ENCODE results near the gene LEMD3. TPM values are rescaled to one million over a fixed set of nuclear protein-coding genes. Genes with fewer than 3 reads are reported as not detected.

LEMD3 gene
- polyA plus RNA-seq, 2 of the 4 experiments (the other 2 are of a cell fraction): 12.3 to 17.8 TPM

GRCh38 chr12:65232476-65233077 is 63.2 kb downstream of the LEMD3 start (continued):
- TF ChIP-seq FOSL2 (IDR thresholded peaks at IDR 0.05) (no peak), FOSL2 (CRISPR knock-in tag; IDR thresholded peaks at IDR 0.05) (no peak), ZFP36 (IDR thresholded peaks at IDR 0.05; ENCODE audit: borderline replicate concordance, partially characterized antibody) (no peak), ATOH8 (CRISPR knock-in tag; IDR thresholded peaks at IDR 0.05; ENCODE audit: low read depth) (no peak), CBX8 (IDR thresholded peaks at IDR 0.05) (no peak), HOXB5 (CRISPR knock-in tag; IDR thresholded peaks at IDR 0.05) (no peak), NR3C1 (IDR thresholded peaks at IDR 0.05) (no peak), ESRRA (IDR thresholded peaks at IDR 0.05; ENCODE audit: borderline replicate concordance, low read length) (no peak), ZC3H11A (IDR thresholded peaks at IDR 0.05) (no peak)

DNA sequence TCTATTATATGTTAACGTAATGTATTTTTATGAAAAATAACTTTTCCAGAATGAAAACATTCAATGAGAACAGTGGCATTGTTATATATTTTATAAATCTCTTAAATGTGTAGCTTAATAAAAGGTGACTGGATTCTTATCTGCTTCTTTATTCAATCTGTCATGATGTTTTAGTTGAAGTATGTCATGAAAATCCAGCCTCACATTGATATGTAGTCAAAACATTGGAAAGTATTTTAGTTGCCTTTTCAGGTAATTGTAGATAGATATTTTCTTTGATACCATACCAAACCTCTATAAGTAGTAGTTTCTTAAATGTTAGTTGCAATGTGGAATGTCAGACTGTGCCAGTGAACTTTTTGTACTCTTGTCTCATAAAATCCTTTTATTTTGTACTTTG is 67.8 kb downstream of the LEMD3 start:
- CTCF ChIA-PET: no interaction called here
- no peak for TF ChIP-seq EHF (CRISPR knock-in tag; IDR thresholded peaks at IDR 0.05)
- TF ChIP-seq, protein P1, sequence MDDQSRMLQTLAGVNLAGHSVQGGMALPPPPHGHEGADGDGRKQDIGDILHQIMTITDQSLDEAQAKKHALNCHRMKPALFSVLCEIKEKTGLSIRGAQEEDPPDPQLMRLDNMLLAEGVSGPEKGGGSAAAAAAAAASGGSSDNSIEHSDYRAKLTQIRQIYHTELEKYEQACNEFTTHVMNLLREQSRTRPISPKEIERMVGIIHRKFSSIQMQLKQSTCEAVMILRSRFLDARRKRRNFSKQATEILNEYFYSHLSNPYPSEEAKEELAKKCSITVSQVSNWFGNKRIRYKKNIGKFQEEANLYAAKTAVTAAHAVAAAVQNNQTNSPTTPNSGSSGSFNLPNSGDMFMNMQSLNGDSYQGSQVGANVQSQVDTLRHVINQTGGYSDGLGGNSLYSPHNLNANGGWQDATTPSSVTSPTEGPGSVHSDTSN (IDR thresholded peaks at IDR 0.05): no peak
- ATAC-seq (no peak), FAIRE-seq (no peak), DNase-seq (ENCODE audit: low read depth in 1 of 2, low spot score in 1 of 2) (no peak)
- no peak overlapping the region for H3K27ac ChIP-seq
- POLR2A ChIA-PET: no interaction called here
- 0 out of 3 replicates have a peak, but pooled peaks cover 2% of the 10 kb centered on the region for H3K4me1 ChIP-seq
- no peaks in the 10 kb centered on the region for H3K9me3 ChIP-seq
- 81% methylated on average over 1 of the region's 1 CpG for WGBS (ENCODE audit: missing lambda C conversion rate)
- H3K4me2 ChIP-seq: no peak overlapping the region
- H3K4me3 ChIP-seq: no peak overlapping the region

DNA sequence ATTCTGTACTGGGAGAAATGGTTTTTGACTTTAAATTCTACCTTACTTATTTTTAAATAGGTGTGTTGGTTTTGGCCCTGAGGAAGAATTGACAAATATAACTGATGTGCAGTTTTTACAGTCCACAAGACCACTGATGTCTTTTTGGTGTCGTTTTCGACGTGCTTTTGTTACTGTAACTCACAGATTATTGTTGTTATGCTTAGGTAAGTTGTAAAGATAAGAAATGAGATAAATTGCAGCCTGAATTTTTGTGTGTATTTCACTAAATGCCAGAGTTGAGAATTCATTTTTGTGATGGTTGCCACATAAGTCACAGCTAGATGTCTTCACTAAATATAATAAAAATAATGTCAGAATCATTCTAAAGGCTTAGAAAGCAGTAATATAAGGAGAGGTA is 69.2 kb downstream of the LEMD3 start:
- CTCF ChIA-PET: interaction anchor here (1.3 kb wide), 1 partner anchor 15 kb away, joined by 3 read pairs; no protein-coding TSS in a partner anchor
- H3K27ac ChIP-seq: no peak overlapping the region
- no peak for TF ChIP-seq NPAS2 (CRISPR knock-in tag; IDR thresholded peaks at IDR 0.05; ENCODE audit: borderline replicate concordance)
- TF ChIP-seq E2F6 (IDR thresholded peaks at IDR 0.05; ENCODE audit: borderline replicate concordance, low read depth): no peak
- TF ChIP-seq HOXB5 (CRISPR knock-in tag; IDR thresholded peaks at IDR 0.05): no peak
- TF ChIP-seq KDM1A (IDR thresholded peaks at IDR 0.05; ENCODE audit: low read depth): no peak
- TF ChIP-seq BHLHE40 (IDR thresholded peaks at IDR 0.05; ENCODE audit: low read depth, low read length): no peak
- no peak for TF ChIP-seq REST (IDR thresholded peaks at IDR 0.05)
- TF ChIP-seq GATA3 (IDR thresholded peaks at IDR 0.05; ENCODE audit: borderline replicate concordance): no peak
- TF ChIP-seq JUN (IDR thresholded peaks at IDR 0.05): no peak
- TF ChIP-seq RCOR1 (IDR thresholded peaks at IDR 0.05; ENCODE audit: low read depth, low read length): no peak
- no peak for TF ChIP-seq ESRRA (IDR thresholded peaks at IDR 0.05; ENCODE audit: borderline replicate concordance, low read length)
- TF ChIP-seq JUNB (IDR thresholded peaks at IDR 0.05): no peak
- no peak for TF ChIP-seq SREBF2 (IDR thresholded peaks at IDR 0.05)
- TF ChIP-seq RAD21 (conservative IDR thresholded peaks at IDR 0.05 in 1 of 2, IDR thresholded peaks at IDR 0.05 in 1 of 2): no peak
- no peak for TF ChIP-seq CBX8 (IDR thresholded peaks at IDR 0.05)
- no peak for TF ChIP-seq SMC3 (IDR thresholded peaks at IDR 0.05)
- TF ChIP-seq CHD2 (IDR thresholded peaks at IDR 0.05; ENCODE audit: low read length, partially characterized antibody): no peak
- TF ChIP-seq, protein P1 (IDR thresholded peaks at IDR 0.05): no peak
- no peaks in the 10 kb centered on the region for H3K9me3 ChIP-seq
- no peak overlapping the region for H3K4me3 ChIP-seq
- FAIRE-seq (no peak), ATAC-seq (no peak), DNase-seq (ENCODE audit: low read depth in 1 of 2, low spot score in 1 of 2) (no peak)
- POLR2A ChIA-PET: no interaction called here
- WGBS (ENCODE audit: missing lambda C conversion rate): 90% methylated on average over 3 of the region's 3 CpGs
- H3K4me1 ChIP-seq: no peaks in the 10 kb centered on the region
- no peak overlapping the region for H3K4me2 ChIP-seq

Measured in A549 (cell line).